K562 (cell line): ENCODE measurements around the gene ORC3. TPM values are rescaled to one million over a fixed set of nuclear protein-coding genes. Genes with fewer than 3 reads are reported as not detected.
A peak's percentile ranks its signal among the peaks of the same experiment; 100 is the strongest.

ENCODE experiments used
- CBX3 ChIP-seq, 2 experiments: IDR thresholded peaks; 1 replicate in 1 of 2; 2 replicates in 1 of 2; pipeline ENCODE4 v1.6.1; 2012; ENCODE audit warnings: inconsistent platforms in 2 of 2, low read length in 2 of 2, borderline replicate concordance in 1 of 2, control low read depth in 1 of 2
- CREB1 ChIP-seq, 2 experiments: sonication (generic) in 1 of 2; formaldehyde crosslinking in 1 of 2; IDR thresholded peaks; 2 replicates each; pipeline versions ENCODE4 v1.6.1 to v1.8.0; 2012 to 2022; ENCODE audit warnings: inconsistent platforms in 1 of 2, mild to moderate bottlenecking in 1 of 2, missing genetic modification reagents in 1 of 2, moderate library complexity in 1 of 2
- CREM ChIP-seq: IDR thresholded peaks from 2 replicates; pipeline ENCODE4 v1.6.1; 2014; ENCODE audit warnings: antibody characterized with exemption, low read depth
- HDAC8 ChIP-seq: fragments of 450-650 bp; IDR thresholded peaks from 2 replicates; pipeline ENCODE4 v1.6.1; 2016; ENCODE audit warnings: mild to moderate bottlenecking, missing genetic modification characterization, moderate library complexity, missing compliant biosample characterization
- HNRNPLL ChIP-seq: fragments of 200-400 bp; formaldehyde crosslinking; IDR thresholded peaks from 2 replicates; pipeline ENCODE4 v1.6.1; 2017; ENCODE audit warnings: low read length, low read depth, mild to moderate bottlenecking; ENCODE audit not compliant: poor library complexity, severe bottlenecking
- JUN ChIP-seq, 2 experiments: sonication (generic) in 1 of 2; formaldehyde crosslinking in 1 of 2; IDR thresholded peaks; 2 replicates each; pipeline versions ENCODE4 v1.6.1 to v1.8.0; 2012 to 2022; ENCODE audit warnings: borderline replicate concordance in 2 of 2, mild to moderate bottlenecking in 2 of 2, improper control_type of control experiment in 1 of 2, low read depth in 1 of 2, low read length in 1 of 2, missing genetic modification reagents in 1 of 2
- NFRKB ChIP-seq: fragments of 450-650 bp; IDR thresholded peaks from 2 replicates; pipeline ENCODE4 v1.6.1; 2016; ENCODE audit warnings: low read depth
- RBM25 ChIP-seq: fragments of 200-400 bp; formaldehyde crosslinking; IDR thresholded peaks from 2 replicates; pipeline ENCODE4 v1.6.1; 2018; ENCODE audit warnings: low read length, low read depth, moderate library complexity; ENCODE audit not compliant: severe bottlenecking
- SIN3B ChIP-seq: fragments of 450-650 bp; IDR thresholded peaks from 2 replicates; pipeline ENCODE4 v1.6.1; 2017; ENCODE audit warnings: low read depth, mild to moderate bottlenecking, moderate library complexity
- SMARCA5 ChIP-seq: fragments of 450-650 bp; IDR thresholded peaks from 2 replicates; pipeline ENCODE4 v1.6.1; 2016
- SOX6 ChIP-seq: fragments of 450-650 bp; IDR thresholded peaks from 2 replicates; pipeline ENCODE4 v1.6.1; 2014; ENCODE audit warnings: mild to moderate bottlenecking
- STAG1 ChIP-seq: sonication (generic); formaldehyde crosslinking; IDR thresholded peaks from 2 replicates; pipeline ENCODE4 v1.5.0; 2020; ENCODE audit warnings: missing genetic modification reagents, borderline replicate concordance
- TBL1XR1 ChIP-seq, 2 experiments: IDR thresholded peaks; 2 replicates each; pipeline ENCODE4 v1.6.1; 2012; ENCODE audit warnings: improper control_type of control experiment in 2 of 2, low read length in 2 of 2, mild to moderate bottlenecking in 1 of 2
- ZNF354B ChIP-seq: fragments of 250-450 bp; sonication (Bioruptor Pico); IDR thresholded peaks from 2 replicates; pipeline ENCODE4 v1.4.0; 2020
- ZNF431 ChIP-seq: sonication (generic); formaldehyde crosslinking; IDR thresholded peaks from 2 replicates; pipeline ENCODE4 v1.8.0; 2022; ENCODE audit warnings: mild to moderate bottlenecking, missing genetic modification reagents
- ZZZ3 ChIP-seq: fragments of 450-650 bp; IDR thresholded peaks from 2 replicates; pipeline ENCODE4 v1.6.1; 2016; ENCODE audit warnings: antibody characterized with exemption, mild to moderate bottlenecking, moderate library complexity
- polyA plus RNA-seq, 8 experiments: library from polyadenylated mRNA; depleted of rRNA in 4 of 8; stranded (reverse) in 5 of 8; unstranded in 3 of 8; fragments of >200 nt; fragmentation: Nextera tagmentation in 2 of 8; fragmentation: Illumina TruSeq in 1 of 8; extraction: Ambion mirVana in 2 of 8; extraction: Trizol in 1 of 8; gene quantifications; 2 replicates each; pipeline versions ENCODE4 v1.2.1 to v1.2.3, GENCODE V29; 2011 to 2014; ENCODE audit warnings: inconsistent platforms in 1 of 8, missing spikeins in 1 of 8
- total RNA-seq, 7 experiments: library from RNA; depleted of rRNA in 6 of 7; stranded (reverse); fragments of >200 nt in 6 of 7; fragmentation: Illumina TruSeq in 2 of 7; extraction: Trizol in 2 of 7; gene quantifications; 2 replicates each; pipeline versions ENCODE4 v1.2.1 to v1.2.3, GENCODE V29; 2011 to 2021; ENCODE audit warnings: low replicate concordance in 1 of 7
- TF ChIP-seq, protein P1 (sequence below): sonication (generic); formaldehyde crosslinking; IDR thresholded peaks from 2 replicates; pipeline ENCODE4 v1.8.1; 2023; ENCODE audit warnings: mild to moderate bottlenecking, missing genetic modification reagents
- TF ChIP-seq, protein P2 (sequence below): sonication (generic); formaldehyde crosslinking; IDR thresholded peaks from 2 replicates; pipeline ENCODE4 v1.8.1; 2023; ENCODE audit warnings: mild to moderate bottlenecking, missing genetic modification reagents
- TF ChIP-seq, protein P3 (sequence below): sonication (generic); formaldehyde crosslinking; IDR thresholded peaks from 2 replicates; pipeline ENCODE4 v1.8.0; 2022; ENCODE audit warnings: missing genetic modification reagents, mild to moderate bottlenecking, moderate library complexity, borderline replicate concordance
- TF ChIP-seq, protein P4 (sequence below), 2 experiments: fragments of 450-650 bp; IDR thresholded peaks; 2 replicates each; pipeline ENCODE4 v1.6.1; 2016

The ORC3 gene
- total and polyA plus RNA-seq, 9 of the 15 experiments (the other 6 are each of a cell fraction or from before 2014, with no cell fraction given) = 28.8 to 159 (median 74.8) TPM

DNA sequence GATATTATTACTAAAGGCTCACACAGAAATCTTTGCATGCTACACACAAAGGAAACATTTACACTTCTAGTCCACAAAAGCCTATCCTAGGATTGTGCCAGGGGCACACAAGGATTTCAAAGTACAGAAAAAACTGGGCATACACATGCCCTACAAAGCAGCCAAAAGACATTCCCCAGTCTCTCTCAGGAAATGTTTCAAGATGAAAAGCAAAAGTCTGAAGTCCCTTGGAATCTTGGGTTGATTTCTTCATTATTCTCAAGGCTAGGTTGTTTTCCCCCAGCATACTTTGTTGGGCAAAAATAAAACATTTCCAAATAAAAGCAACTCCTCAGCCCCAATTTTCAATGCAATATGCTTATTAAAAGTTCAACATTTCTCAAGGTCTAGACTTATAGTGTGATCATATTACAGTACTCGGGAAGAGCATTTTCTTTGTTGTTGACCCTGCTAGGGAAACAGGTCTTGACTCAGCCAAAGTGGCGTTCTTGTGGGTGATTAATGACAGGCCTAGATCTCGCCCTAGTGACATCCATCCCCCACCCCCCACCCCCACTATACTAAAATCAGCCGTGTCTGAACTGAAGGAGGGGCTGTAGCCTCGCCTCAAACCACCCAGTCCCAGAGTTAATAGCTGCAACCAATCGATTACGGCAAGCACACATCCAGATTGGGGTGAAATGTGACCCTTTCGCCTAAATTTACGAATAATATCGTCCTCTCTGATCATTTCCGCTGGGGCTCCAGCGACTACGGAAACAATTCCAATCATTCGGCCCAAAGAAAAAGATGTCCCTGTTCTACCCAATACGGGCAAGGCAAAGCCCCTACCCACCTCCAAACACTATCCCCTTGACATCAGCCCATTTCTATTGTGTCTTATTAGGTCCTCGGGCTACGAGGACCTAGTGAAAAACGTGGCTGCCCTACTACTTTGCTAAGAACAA lies 110.7 kb downstream of the ORC3 start (continued):
- TF ChIP-seq, protein P1, sequence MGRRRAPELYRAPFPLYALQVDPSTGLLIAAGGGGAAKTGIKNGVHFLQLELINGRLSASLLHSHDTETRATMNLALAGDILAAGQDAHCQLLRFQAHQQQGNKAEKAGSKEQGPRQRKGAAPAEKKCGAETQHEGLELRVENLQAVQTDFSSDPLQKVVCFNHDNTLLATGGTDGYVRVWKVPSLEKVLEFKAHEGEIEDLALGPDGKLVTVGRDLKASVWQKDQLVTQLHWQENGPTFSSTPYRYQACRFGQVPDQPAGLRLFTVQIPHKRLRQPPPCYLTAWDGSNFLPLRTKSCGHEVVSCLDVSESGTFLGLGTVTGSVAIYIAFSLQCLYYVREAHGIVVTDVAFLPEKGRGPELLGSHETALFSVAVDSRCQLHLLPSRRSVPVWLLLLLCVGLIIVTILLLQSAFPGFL (CRISPR knock-in tag) = no peak
- TF ChIP-seq HDAC8 (tag) (no peak), HNRNPLL (no peak), CREB1 (IDR thresholded peaks at IDR 0.05) (peak; percentile 9; the same call in 1 of the 2 replicates), CREB1 (CRISPR knock-in tag; IDR thresholded peaks at IDR 0.05) (no peak), SOX6 (peak; percentile 39; the same call in 1 of the 2 replicates), STAG1 (CRISPR knock-in tag) (no peak), SIN3B (no peak), CREM (peak; percentile 62; the same call in 1 of the 2 replicates), CBX3 (IDR thresholded peaks at IDR 0.05; ENCODE audit: borderline replicate concordance in 1 of 2, low read length in 2 of 2) (peak in 1 of 2 experiments; percentile 37; a peak in 1 of 3 replicates), RBM25 (no peak), NFRKB (no peak), TBL1XR1 (IDR thresholded peaks at IDR 0.05; ENCODE audit: low read length in 2 of 2) (peak in 1 of 2 experiments; percentile 68; a peak in 1 of 4 replicates), JUN (IDR thresholded peaks at IDR 0.05; ENCODE audit: borderline replicate concordance, low read depth, low read length) (0 out of 2 replicates have a peak, but pooled peaks have one; percentile 17), JUN (CRISPR knock-in tag; IDR thresholded peaks at IDR 0.05; ENCODE audit: borderline replicate concordance) (no peak), ZZZ3 (no peak), ZNF354B (CRISPR knock-in tag) (no peak), SMARCA5 (no peak), ZNF431 (CRISPR knock-in tag) (no peak)
- TF ChIP-seq, protein P2, sequence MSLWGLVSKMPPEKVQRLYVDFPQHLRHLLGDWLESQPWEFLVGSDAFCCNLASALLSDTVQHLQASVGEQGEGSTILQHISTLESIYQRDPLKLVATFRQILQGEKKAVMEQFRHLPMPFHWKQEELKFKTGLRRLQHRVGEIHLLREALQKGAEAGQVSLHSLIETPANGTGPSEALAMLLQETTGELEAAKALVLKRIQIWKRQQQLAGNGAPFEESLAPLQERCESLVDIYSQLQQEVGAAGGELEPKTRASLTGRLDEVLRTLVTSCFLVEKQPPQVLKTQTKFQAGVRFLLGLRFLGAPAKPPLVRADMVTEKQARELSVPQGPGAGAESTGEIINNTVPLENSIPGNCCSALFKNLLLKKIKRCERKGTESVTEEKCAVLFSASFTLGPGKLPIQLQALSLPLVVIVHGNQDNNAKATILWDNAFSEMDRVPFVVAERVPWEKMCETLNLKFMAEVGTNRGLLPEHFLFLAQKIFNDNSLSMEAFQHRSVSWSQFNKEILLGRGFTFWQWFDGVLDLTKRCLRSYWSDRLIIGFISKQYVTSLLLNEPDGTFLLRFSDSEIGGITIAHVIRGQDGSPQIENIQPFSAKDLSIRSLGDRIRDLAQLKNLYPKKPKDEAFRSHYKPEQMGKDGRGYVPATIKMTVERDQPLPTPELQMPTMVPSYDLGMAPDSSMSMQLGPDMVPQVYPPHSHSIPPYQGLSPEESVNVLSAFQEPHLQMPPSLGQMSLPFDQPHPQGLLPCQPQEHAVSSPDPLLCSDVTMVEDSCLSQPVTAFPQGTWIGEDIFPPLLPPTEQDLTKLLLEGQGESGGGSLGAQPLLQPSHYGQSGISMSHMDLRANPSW (CRISPR knock-in tag) = no peak
- TF ChIP-seq, protein P3, sequence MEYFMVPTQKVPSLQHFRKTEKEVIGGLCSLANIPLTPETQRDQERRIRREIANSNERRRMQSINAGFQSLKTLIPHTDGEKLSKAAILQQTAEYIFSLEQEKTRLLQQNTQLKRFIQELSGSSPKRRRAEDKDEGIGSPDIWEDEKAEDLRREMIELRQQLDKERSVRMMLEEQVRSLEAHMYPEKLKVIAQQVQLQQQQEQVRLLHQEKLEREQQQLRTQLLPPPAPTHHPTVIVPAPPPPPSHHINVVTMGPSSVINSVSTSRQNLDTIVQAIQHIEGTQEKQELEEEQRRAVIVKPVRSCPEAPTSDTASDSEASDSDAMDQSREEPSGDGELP = no peak
- TF ChIP-seq, protein P4, sequence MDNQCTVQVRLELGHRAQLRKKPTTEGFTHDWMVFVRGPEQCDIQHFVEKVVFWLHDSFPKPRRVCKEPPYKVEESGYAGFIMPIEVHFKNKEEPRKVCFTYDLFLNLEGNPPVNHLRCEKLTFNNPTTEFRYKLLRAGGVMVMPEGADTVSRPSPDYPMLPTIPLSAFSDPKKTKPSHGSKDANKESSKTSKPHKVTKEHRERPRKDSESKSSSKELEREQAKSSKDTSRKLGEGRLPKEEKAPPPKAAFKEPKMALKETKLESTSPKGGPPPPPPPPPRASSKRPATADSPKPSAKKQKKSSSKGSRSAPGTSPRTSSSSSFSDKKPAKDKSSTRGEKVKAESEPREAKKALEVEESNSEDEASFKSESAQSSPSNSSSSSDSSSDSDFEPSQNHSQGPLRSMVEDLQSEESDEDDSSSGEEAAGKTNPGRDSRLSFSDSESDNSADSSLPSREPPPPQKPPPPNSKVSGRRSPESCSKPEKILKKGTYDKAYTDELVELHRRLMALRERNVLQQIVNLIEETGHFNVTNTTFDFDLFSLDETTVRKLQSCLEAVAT (IDR thresholded peaks at IDR 0.05) = 0 out of 4 replicates have a peak, but pooled peaks of 1 of the 2 experiments have one; percentile 48
